Measurements from ENCODE around the gene CRAMP1. TPM values are rescaled to one million over a fixed set of nuclear protein-coding genes. Genes with fewer than 3 reads are reported as not detected.

Gene CRAMP1
- total and polyA plus RNA-seq, 2 of the 8 experiments (the other 6 are each of a cell fraction or from before 2014, with no cell fraction given), result 19.2 to 23.2 TPM

GRCh38 chr16:1657841-1658240, 45.7 kb downstream of the CRAMP1 start (continued):
- TF ChIP-seq GTF2F1 (IDR thresholded peaks at IDR 0.05; ENCODE audit: borderline replicate concordance, low read depth, low read length), result no peak
